ENCODE data around the gene WNT3A. TPM values are rescaled to one million over a fixed set of nuclear protein-coding genes. Genes with fewer than 3 reads are reported as not detected.
A peak's percentile ranks its signal among the peaks of the same experiment; 100 is the strongest.

Gene WNT3A
- total RNA-seq, 1 experiment from 2014 or later: 0.24 TPM

- no peak for TF ChIP-seq CTCF (conservative IDR thresholded peaks at IDR 0.05)
- no peak for TF ChIP-seq EZH2 (IDR thresholded peaks at IDR 0.05; ENCODE audit: low read depth)
- Histone ChIP-seq H3K27ac (no peak overlapping the region), H3K9me2 (ENCODE audit: insufficient read depth) (no peaks in the 10 kb centered on the region), H3K36me3 (ENCODE audit: low read depth) (0 out of 2 replicates have a peak, but pooled peaks cover 4% of the 10 kb centered on the region), H3K79me2 (ENCODE audit: low read depth) (peaks cover 14% of the 10 kb centered on the region), H3F3A (ENCODE audit: insufficient read depth, low read depth) (peaks cover 9% of the 10 kb centered on the region; the same call in 1 of the 2 replicates), H3K4me3 (peak overlapping the region; percentile 97), H3K9me3 (ENCODE audit: insufficient read depth, low read depth) (no peaks in the 10 kb centered on the region), H3K27me3 (ENCODE audit: insufficient read depth, low read depth) (no peaks in the 10 kb centered on the region), H3K4me2 (peak overlapping the region; percentile 99), H4K20me1 (ENCODE audit: insufficient read depth) (no peaks in the 10 kb centered on the region), H2AFZ (peak overlapping the region; percentile 96), H3K4me1 (replicated peaks; ENCODE audit: insufficient read depth) (peaks cover 10% of the 10 kb centered on the region)
- ChIA-PET CTCF (no interaction called here), POLR2A (ENCODE audit: unreplicated experiment) (no interaction called here)
- DNase-seq: no peak
- TSS peak; percentile 61 for BruUV-seq (replicated peaks)
- intact Hi-C loops (cut with micrococcal nuclease; ENCODE audit: unreplicated experiment): loop anchor here (1.0 kb wide), 3 partner anchors 32 to 344 kb away; partner anchors contain the start of gene GUK1
These were observed 101.9 kb downstream of the WNT3A start for GRCh38 chr1:228108742-228109072.

DNA sequence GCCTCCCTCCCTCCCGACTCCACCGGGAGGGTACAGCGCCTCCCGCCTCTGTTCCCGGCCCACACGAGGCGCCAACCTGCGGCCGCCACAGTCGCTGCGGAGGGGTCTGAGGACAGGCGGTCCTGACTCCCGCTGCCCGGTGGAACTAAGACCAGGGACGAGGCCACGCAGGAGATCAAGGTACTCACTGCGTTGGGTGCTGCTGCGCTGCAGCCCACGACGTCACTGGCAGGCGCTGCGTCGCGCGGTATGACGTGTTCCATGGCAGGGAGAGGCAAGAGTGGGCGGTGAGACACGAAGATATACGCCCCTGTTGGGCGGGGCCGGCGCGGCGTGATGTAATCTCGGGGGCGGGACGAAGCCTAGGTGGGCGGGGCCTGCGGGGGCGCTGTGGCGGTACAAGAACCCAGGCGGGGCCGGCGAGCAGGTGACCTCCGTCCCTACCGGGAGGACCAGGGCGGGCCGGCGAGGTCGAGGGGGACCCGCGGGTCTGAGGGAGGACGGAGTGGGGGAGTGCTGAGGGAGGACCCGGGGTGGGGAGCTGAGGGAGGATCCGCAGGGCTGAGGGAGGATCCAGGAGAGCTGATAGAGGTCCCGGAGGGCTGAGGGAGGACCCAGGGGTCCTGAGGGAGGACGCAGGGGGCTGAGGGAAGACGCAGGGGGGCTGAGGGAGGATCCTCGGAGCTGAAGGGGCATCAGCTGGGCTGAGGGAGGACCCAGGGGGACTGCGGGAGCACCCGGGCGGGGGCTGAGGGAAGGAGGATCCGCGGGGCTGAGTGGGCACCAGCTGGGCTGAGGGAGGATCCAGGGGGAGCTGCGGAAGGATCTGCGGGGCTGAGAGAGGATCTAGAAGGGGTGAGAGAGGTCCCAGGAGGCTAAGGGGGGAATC lies 102.5 kb downstream of the WNT3A start, which contains the start of gene MRPL55:
TSS of gene MRPL55 (minus strand) at position 227 of the 889 bp plus-strand sequence. CDS start 1,039 bp downstream, outside the sequence.
- H3K79me2 ChIP-seq (ENCODE audit: low read depth): peaks cover 14% of the 10 kb centered on the region
- intact Hi-C loops (cut with micrococcal nuclease; ENCODE audit: unreplicated experiment): loop anchor here (1.0 kb wide), 3 partner anchors 31 to 345 kb away; partner anchors contain the start of gene GUK1
- no peaks in the 10 kb centered on the region for H3K9me3 ChIP-seq (ENCODE audit: insufficient read depth, low read depth)
- H3F3A ChIP-seq (ENCODE audit: insufficient read depth, low read depth): peaks cover 5% of the 10 kb centered on the region; the same call in 1 of the 2 replicates
- peaks cover 6% of the 10 kb centered on the region for H3K4me1 ChIP-seq (replicated peaks; ENCODE audit: insufficient read depth)
- no peaks in the 10 kb centered on the region for H4K20me1 ChIP-seq (ENCODE audit: insufficient read depth)
- BruUV-seq (replicated peaks): no TSS peak
- DNase-seq: peak; percentile 90 to 99
- ChIA-PET CTCF (interaction anchor here (1.0 kb wide), 1 partner anchor 22 kb away, joined by 4 read pairs; no protein-coding TSS in a partner anchor), POLR2A (ENCODE audit: unreplicated experiment) (interaction anchor here (0.6 to 0.7 kb wide), 2 partner anchors 119 to 156 kb away, joined by 4 to 9 read pairs; no protein-coding TSS in a partner anchor)
- peak within 1 kb of the TSS; percentile 97 for H3K4me3 ChIP-seq
- H2AFZ ChIP-seq: peak within 1 kb of the TSS; percentile 96
- TF ChIP-seq EZH2 (IDR thresholded peaks at IDR 0.05; ENCODE audit: low read depth) (no peak), CTCF (conservative IDR thresholded peaks at IDR 0.05) (no peak)
- H3K36me3 ChIP-seq (ENCODE audit: low read depth): 0 out of 2 replicates have a peak, but pooled peaks cover 4% of the 10 kb centered on the region
- no peaks in the 10 kb centered on the region for H3K27me3 ChIP-seq (ENCODE audit: insufficient read depth, low read depth)
- no peak within 1 kb of the TSS for H3K27ac ChIP-seq
- no peaks in the 10 kb centered on the region for H3K9me2 ChIP-seq (ENCODE audit: insufficient read depth)
- peak within 1 kb of the TSS; percentile 99 for H3K4me2 ChIP-seq

GRCh38 chr1:228109962-228110488 lies 103.2 kb downstream of the WNT3A start:
- Histone ChIP-seq H3K79me2 (ENCODE audit: low read depth) (peaks cover 14% of the 10 kb centered on the region), H3K27me3 (ENCODE audit: insufficient read depth, low read depth) (no peaks in the 10 kb centered on the region), H3K4me2 (peak overlapping the region; percentile 99), H3K9me2 (ENCODE audit: insufficient read depth) (no peaks in the 10 kb centered on the region), H3K36me3 (ENCODE audit: low read depth) (0 out of 2 replicates have a peak, but pooled peaks cover 4% of the 10 kb centered on the region), H3K4me1 (replicated peaks; ENCODE audit: insufficient read depth) (peaks cover 6% of the 10 kb centered on the region), H3F3A (ENCODE audit: insufficient read depth, low read depth) (no peaks in the 10 kb centered on the region; the same call in 1 of the 2 replicates), H4K20me1 (ENCODE audit: insufficient read depth) (no peaks in the 10 kb centered on the region), H2AFZ (peak overlapping the region; percentile 96), H3K9me3 (ENCODE audit: insufficient read depth, low read depth) (no peaks in the 10 kb centered on the region), H3K4me3 (peak overlapping the region; percentile 97), H3K27ac (no peak overlapping the region)
- CTCF ChIA-PET: interaction anchor here (1.0 kb wide), 1 partner anchor 21 kb away, joined by 4 read pairs; no protein-coding TSS in a partner anchor
- DNase-seq: no peak
- no TSS peak for BruUV-seq (replicated peaks)
- no peak for TF ChIP-seq CTCF (conservative IDR thresholded peaks at IDR 0.05)
- TF ChIP-seq EZH2 (IDR thresholded peaks at IDR 0.05; ENCODE audit: low read depth): no peak
- POLR2A ChIA-PET (ENCODE audit: unreplicated experiment): interaction anchor here (0.6 to 0.7 kb wide), 2 partner anchors 120 to 156 kb away, joined by 4 to 9 read pairs; no protein-coding TSS in a partner anchor
- intact Hi-C loops (cut with micrococcal nuclease; ENCODE audit: unreplicated experiment): loop anchor here (1.0 kb wide), 3 partner anchors 30 to 346 kb away; partner anchors contain the start of gene GUK1
